Measurements from ENCODE around the gene SMIM41. TPM values are rescaled to one million over a fixed set of nuclear protein-coding genes. Genes with fewer than 3 reads are reported as not detected.

SMIM41 gene
- polyA plus RNA-seq, 1 donor (not counting 4 experiments of a cell fraction or from before 2014, with no cell fraction given): not detected

DNA sequence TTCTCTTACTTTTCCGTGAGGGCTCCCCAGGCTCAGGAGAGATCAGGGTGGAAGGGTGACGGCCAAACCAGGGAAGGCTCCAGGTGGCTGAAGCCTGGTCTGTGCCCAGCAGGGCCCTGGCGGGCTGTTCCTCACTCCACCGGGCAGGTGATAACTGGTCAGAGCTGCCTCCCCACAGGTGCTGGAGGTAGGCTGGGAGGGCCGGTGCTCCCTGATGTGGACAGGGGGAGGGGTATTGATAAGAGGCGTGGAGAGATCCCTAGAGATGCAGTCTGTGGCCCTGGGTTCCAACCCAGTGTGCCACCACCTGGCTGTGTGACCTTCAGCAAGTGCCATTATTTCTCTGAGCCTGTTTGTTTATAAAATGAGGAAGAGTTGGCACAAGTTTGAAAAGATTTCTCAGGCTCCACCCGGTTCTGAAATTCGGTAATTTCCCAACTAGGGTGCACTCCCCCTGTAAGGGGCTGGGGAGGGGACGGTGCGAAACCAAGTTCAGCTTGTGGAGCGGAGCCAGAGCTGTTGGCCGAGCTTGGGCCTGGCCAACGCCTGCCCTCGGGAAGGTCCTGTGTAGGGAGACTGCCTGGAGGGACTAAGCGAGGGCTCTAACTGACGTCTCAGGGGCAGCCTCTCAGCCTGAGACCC is 29.3 kb upstream of the SMIM41 start:
- Histone ChIP-seq H3K27me3 (ENCODE audit: control insufficient read depth, extremely low read depth, insufficient read depth, low read length) (no peaks in the 10 kb centered on the region), H3K27ac (ENCODE audit: control insufficient read depth, insufficient read depth, low read length) (peak overlapping the region; percentile 33), H3K9ac (ENCODE audit: control insufficient read depth, extremely low read depth, insufficient read depth, low read length) (peak overlapping the region; percentile 87), H2AFZ (ENCODE audit: control insufficient read depth, low read length) (peak overlapping the region; percentile 88), H3K79me2 (ENCODE audit: control insufficient read depth, insufficient read depth, low read length) (no peaks in the 10 kb centered on the region), H3K4me3 (ENCODE audit: control insufficient read depth in 2 of 3, extremely low read depth in 1 of 3, insufficient read depth in 2 of 3, low read depth in 1 of 3, low read length in 3 of 3) (peak overlapping the region; percentile 34 to 67 (median 63)), H3K4me2 (ENCODE audit: control insufficient read depth, extremely low read depth, insufficient read depth, low read depth, low read length) (peak overlapping the region; percentile 95), H4K20me1 (ENCODE audit: control insufficient read depth, extremely low read depth, insufficient read depth, low read length) (no peaks in the 10 kb centered on the region), H3K9me3 (ENCODE audit: control insufficient read depth, low read depth, low read length) (no peaks in the 10 kb centered on the region), H3K4me1 (ENCODE audit: control insufficient read depth, extremely low read depth, insufficient read depth, low read length) (peaks cover 23% of the 10 kb centered on the region), H3K9me1 (ENCODE audit: control insufficient read depth, extremely low read depth, insufficient read depth, low read length) (no peaks in the 10 kb centered on the region), H3K36me3 (ENCODE audit: control insufficient read depth in 2 of 2, extremely low read depth in 1 of 2, insufficient read depth in 2 of 2, low read length in 2 of 2) (no peaks in the 10 kb centered on the region)
- DNase-seq (ENCODE audit: low read depth, low spot score) (no peak), FAIRE-seq (no peak)
- TF ChIP-seq, protein P1, sequence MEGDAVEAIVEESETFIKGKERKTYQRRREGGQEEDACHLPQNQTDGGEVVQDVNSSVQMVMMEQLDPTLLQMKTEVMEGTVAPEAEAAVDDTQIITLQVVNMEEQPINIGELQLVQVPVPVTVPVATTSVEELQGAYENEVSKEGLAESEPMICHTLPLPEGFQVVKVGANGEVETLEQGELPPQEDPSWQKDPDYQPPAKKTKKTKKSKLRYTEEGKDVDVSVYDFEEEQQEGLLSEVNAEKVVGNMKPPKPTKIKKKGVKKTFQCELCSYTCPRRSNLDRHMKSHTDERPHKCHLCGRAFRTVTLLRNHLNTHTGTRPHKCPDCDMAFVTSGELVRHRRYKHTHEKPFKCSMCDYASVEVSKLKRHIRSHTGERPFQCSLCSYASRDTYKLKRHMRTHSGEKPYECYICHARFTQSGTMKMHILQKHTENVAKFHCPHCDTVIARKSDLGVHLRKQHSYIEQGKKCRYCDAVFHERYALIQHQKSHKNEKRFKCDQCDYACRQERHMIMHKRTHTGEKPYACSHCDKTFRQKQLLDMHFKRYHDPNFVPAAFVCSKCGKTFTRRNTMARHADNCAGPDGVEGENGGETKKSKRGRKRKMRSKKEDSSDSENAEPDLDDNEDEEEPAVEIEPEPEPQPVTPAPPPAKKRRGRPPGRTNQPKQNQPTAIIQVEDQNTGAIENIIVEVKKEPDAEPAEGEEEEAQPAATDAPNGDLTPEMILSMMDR (optimal IDR thresholded peaks at IDR 0.05 in 1 of 3, IDR thresholded peaks at IDR 0.05 in 1 of 3, conservative IDR thresholded peaks at IDR 0.05 in 1 of 3; ENCODE audit: extremely low read depth in 1 of 3, insufficient read depth in 2 of 3, low read length in 3 of 3): no peak
- no peak for TF ChIP-seq EZH2 (IDR thresholded peaks at IDR 0.05; ENCODE audit: low read length)
- dilution Hi-C loops (cut with MboI; ENCODE audit: extremely low pct_ligation_motif_present, low sequenced_read_pairs): no loop called here

DNA sequence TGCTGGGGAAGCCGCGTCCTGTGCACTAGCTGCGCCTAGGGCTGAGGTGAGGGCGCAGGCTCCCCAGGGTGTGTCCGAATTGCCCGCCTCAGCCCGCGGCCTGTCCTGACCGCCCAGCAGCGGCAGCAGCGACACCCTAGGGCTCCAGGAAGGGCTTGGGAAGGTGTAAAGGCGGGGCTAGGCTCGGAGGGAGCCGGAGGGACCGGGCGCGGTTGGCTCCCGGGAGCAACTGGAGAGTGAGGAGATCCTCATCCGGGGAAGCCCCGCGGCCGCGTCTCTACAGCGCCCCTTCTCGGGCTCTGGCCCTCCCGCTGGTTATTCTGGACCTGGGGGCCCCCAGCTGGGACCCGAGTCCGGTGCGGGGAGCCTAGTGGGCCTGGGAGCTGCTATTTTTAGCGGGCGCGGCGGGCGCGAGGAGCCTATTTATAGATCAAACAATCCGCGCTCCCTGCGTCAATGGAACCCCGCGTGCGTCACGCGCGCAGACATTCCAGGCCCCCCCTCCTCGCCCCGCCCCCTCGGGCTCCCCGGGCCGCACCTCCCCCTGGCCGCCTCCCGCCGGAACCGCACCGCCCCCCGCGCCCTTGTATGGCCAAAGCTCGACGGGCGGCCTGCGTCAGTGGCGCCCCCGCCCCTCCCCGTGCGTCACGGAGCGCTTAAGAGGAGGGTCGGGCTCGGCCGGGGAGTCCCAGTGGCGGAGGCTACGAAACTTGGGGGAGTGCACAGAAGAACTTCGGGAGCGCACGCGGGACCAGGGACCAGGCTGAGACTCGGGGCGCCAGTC is 28.6 kb upstream of the SMIM41 start, which contains the start of gene NR4A1:
Gene NR4A1, plus strand, starts transcription at position 685 of the 784 bp plus-strand sequence. CDS start 2,887 bp downstream, outside the sequence.
- H3K36me3 ChIP-seq (ENCODE audit: control insufficient read depth in 2 of 2, extremely low read depth in 1 of 2, insufficient read depth in 2 of 2, low read length in 2 of 2): no peaks in the 10 kb centered on the region
- peak within 1 kb of the TSS; percentile 88 for H2AFZ ChIP-seq (ENCODE audit: control insufficient read depth, low read length)
- H3K9me1 ChIP-seq (ENCODE audit: control insufficient read depth, extremely low read depth, insufficient read depth, low read length): no peaks in the 10 kb centered on the region
- FAIRE-seq (no peak), DNase-seq (ENCODE audit: low read depth, low spot score) (no peak)
- H4K20me1 ChIP-seq (ENCODE audit: control insufficient read depth, extremely low read depth, insufficient read depth, low read length): no peaks in the 10 kb centered on the region
- H3K27me3 ChIP-seq (ENCODE audit: control insufficient read depth, extremely low read depth, insufficient read depth, low read length): no peaks in the 10 kb centered on the region
- TF ChIP-seq EZH2 (IDR thresholded peaks at IDR 0.05; ENCODE audit: low read length): no peak
- TF ChIP-seq, protein P1 (optimal IDR thresholded peaks at IDR 0.05 in 1 of 3, IDR thresholded peaks at IDR 0.05 in 1 of 3, conservative IDR thresholded peaks at IDR 0.05 in 1 of 3; ENCODE audit: extremely low read depth in 1 of 3, insufficient read depth in 2 of 3, low read length in 3 of 3): no peak
- H3K27ac ChIP-seq (ENCODE audit: control insufficient read depth, insufficient read depth, low read length): peak within 1 kb of the TSS; percentile 33
- peaks cover 23% of the 10 kb centered on the region for H3K4me1 ChIP-seq (ENCODE audit: control insufficient read depth, extremely low read depth, insufficient read depth, low read length)
- H3K79me2 ChIP-seq (ENCODE audit: control insufficient read depth, insufficient read depth, low read length): no peaks in the 10 kb centered on the region
- H3K4me2 ChIP-seq (ENCODE audit: control insufficient read depth, extremely low read depth, insufficient read depth, low read depth, low read length): peak within 1 kb of the TSS; percentile 95
- H3K9ac ChIP-seq (ENCODE audit: control insufficient read depth, extremely low read depth, insufficient read depth, low read length): peak within 1 kb of the TSS; percentile 87
- H3K9me3 ChIP-seq (ENCODE audit: control insufficient read depth, low read depth, low read length): no peaks in the 10 kb centered on the region
- H3K4me3 ChIP-seq (ENCODE audit: control insufficient read depth in 2 of 3, extremely low read depth in 1 of 3, insufficient read depth in 2 of 3, low read depth in 1 of 3, low read length in 3 of 3): peak within 1 kb of the TSS; percentile 34 to 67 (median 63)
- dilution Hi-C loops (cut with MboI; ENCODE audit: extremely low pct_ligation_motif_present, low sequenced_read_pairs): no loop called here

Measured in keratinocyte (primary cell).